G401 (cell line): Measurements from ENCODE around the gene EMX1. TPM values are rescaled to one million over a fixed set of nuclear protein-coding genes. Genes with fewer than 3 reads are reported as not detected.

Source experiments
- DNase-seq: peaks from one replicate; pipeline ENCODE4 v3.0.0-alpha.2; 2015; ENCODE audit warnings: low spot score
- in situ Hi-C: cut with HindIII; loops from 2 replicates; pipeline ENCODE4 v1.10.0; 2016; ENCODE audit warnings: low sequenced_read_pairs, mixed read lengths
- total RNA-seq: library from RNA; depleted of rRNA; stranded (reverse); fragments of >200 nt; shearing (Covaris generic); gene quantifications from 2 replicates; pipeline ENCODE4 v1.2.3, GENCODE V29; 2014

EMX1 gene
- total RNA-seq, 1 experiment from 2014 or later, result not detected

- in situ Hi-C loops, result no loop called here
- peak; percentile 41 for DNase-seq
Observed at GRCh38 chr2:72936660-72937355, 19.5 kb downstream of the EMX1 start.

DNA sequence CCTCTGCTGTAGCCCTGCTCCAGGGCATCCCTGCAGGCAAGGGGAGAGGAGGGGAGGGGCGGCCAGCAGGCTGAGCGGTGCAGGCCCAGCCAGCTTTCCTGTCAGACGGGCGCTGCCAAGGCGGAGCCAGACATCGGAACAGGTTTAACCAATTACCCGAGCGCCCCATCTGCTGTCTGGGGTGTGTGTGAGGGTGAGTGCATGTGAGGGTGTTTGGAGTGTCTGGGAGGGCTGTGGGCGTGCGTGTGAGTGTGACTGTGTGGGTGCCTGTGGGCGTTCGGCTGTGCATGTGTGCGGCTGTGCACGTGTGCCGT is 20.0 kb downstream of the EMX1 start:
- DNase-seq, result no peak
- in situ Hi-C loops, result no loop called here

DNA sequence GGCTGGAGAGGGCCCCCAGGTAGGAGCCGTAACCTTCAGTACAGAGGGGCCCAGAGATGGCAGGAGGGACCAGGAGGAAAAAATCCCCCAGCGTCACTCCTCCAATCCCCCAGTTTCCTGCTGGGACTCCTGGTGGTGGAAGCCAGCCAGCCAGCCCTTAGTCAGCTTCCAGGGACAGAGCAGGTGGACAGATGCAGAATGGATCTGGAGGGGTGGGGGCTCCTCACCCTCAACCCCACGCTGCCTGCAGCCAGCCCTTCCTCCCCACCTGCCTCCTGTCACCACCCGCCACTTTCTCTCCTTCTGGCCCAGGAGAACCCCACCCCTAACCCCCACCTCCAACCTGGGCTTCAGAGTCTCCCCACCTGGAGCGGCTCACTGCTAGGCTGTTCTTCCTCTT is 21.1 kb downstream of the EMX1 start:
- in situ Hi-C loops, result no loop called here
- no peak for DNase-seq

- DNase-seq, result no peak
- in situ Hi-C loops, result no loop called here
Observed at GRCh38 chr2:72940361-72940760, 23.0 kb downstream of the EMX1 start.

- no peak for DNase-seq
- in situ Hi-C loops, result no loop called here
Observed at GRCh38 chr2:72940786-72941185, 23.5 kb downstream of the EMX1 start.

DNA sequence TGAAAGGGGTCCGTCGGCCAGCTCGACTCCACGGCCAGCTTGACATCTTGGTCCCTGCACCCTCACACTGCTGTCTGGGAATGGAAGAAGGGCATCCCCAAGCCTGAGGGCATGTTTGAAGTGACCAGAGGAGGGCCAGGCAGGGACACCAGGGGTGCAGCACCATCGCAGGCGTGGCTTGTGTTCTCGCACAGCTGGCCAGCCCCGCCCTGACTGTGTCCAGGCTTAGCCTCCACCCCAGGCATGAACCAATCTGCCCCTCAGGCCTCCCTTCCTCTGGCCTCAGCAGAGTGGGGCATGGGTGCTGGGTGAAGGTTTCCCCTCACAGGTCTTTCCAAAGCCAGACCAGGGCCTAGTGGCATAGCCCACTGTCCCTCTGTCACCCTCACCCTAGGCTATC is 25.0 kb downstream of the EMX1 start:
- in situ Hi-C loops, result no loop called here

DNA sequence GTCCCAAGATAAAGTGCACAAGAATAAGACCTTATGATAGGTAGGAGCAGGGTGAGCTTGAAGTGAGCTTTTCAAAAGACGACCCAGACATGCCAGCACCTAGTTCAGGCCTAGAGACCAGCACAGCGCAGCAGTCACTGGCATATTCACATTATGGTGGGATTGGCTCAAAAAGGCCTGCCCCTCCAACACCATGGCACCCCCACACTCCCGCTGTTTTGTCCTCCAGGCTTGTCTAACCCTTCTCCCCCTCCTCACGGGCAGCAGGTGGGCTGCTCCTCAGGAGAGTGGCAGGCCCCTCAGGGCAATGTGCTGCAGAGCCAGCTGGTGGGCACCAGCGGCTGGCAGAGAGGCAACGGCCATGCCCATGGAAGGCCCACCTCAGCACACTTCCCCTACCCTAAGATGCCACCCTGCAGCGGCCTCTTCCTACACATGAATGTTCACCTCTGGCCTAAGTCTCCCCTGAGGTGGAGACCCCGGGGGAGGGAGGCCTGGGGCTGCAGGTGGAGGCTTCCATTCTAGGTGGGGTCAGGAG is 25.6 kb downstream of the EMX1 start:
- DNase-seq, result no peak
- in situ Hi-C loops, result no loop called here

More for the DNA sequence above, 25.0 kb downstream of the EMX1 start:
- no peak for DNase-seq

DNA sequence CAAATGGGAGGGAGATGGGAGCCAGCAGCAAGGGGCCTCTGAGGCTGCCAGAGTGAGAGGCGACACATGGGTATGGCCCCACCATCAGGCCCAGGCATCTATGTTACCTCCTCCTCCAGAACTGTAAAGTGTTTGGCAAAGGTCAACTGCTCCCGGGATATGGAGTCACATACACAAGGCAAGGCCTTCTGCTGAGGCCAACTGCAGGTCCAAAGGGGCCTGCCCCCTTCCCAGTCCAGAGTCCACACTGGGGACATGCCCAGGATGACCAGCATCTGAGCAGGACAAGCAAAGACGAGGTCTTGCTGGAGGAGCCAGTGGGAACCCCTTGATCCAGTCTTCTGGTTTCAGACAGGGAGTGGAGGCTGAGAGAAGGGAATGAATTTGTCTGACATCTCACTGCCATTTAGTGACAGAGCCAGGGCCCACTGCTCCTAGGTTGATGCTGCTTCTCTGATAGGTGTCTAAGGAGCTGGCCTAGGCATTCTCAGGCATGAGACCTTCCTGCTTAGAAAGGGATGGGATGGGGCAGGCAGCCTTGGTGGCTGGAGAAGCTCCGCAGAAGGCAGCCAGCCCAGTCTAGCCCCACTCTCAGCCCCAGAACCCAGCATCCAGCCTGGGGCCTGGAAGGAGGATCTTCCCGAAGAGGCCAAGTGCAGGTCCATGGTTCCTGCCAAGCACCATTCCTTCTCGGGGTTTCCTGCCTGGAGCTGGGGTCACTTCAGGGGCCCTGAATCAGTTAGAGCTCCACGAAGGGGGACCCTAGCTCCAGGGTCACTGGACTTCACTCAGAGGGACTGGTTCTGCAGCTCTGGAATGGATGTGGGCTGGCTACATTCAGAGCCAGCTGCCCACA is 26.4 kb downstream of the EMX1 start:
- in situ Hi-C loops, result no loop called here

DNA sequence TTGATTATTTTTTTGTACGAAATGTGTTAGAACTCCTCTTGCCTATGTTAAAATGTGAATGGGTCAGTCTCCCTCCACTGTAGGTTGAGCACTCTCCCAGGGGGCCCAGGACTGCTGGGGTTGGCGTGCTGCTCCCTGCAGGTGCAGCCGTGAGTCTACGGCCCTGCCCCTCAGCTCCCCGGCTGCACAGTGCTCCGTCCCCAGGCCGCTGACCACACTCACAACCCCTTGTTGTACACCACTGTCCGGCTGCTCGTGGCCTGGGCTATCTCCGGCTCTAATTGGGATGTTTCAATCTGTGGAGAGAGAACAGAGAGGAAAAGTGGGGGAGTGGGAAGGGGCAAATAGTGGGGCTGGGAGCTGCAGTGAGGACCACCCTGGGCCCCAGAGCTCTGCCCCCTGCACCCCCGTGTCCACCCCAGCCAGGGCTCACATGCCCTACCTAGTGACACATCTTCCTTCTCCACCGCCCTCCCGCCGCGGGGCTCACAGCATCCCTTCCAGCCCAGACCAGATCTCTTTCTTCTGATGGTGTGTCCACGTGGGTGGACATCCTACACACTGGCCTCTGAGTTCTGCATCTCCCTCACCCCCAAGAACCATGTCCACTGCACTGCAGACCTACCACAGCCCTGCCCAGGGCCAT is 27.6 kb downstream of the EMX1 start:
- in situ Hi-C loops, result no loop called here
- DNase-seq, result no peak

More for the DNA sequence above, 26.4 kb downstream of the EMX1 start:
- DNase-seq, result no peak

GRCh38 chr2:72945450-72946019 is 28.2 kb downstream of the EMX1 start:
- no peak for DNase-seq
- in situ Hi-C loops, result no loop called here

DNA sequence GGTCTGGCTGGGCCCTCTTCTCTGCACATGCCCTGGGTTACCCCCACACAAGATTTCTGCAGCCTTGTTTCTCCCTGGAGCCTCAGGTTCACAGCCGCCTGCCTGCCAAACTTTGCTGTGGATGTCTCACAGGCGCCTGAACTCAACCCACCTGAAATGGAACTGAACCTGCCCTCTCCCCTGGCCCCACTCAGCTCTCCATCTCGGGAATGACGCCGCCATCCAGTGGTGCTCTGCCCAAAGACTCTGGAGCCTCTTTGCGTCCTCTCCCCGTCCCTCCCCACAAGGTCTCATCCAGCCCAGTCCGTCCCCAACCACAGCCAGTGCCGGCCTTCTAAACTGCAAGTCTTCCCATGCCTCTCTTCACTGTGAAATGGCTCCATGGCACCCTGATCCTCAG is 29.1 kb downstream of the EMX1 start:
- no peak for DNase-seq
- in situ Hi-C loops, result no loop called here

DNA sequence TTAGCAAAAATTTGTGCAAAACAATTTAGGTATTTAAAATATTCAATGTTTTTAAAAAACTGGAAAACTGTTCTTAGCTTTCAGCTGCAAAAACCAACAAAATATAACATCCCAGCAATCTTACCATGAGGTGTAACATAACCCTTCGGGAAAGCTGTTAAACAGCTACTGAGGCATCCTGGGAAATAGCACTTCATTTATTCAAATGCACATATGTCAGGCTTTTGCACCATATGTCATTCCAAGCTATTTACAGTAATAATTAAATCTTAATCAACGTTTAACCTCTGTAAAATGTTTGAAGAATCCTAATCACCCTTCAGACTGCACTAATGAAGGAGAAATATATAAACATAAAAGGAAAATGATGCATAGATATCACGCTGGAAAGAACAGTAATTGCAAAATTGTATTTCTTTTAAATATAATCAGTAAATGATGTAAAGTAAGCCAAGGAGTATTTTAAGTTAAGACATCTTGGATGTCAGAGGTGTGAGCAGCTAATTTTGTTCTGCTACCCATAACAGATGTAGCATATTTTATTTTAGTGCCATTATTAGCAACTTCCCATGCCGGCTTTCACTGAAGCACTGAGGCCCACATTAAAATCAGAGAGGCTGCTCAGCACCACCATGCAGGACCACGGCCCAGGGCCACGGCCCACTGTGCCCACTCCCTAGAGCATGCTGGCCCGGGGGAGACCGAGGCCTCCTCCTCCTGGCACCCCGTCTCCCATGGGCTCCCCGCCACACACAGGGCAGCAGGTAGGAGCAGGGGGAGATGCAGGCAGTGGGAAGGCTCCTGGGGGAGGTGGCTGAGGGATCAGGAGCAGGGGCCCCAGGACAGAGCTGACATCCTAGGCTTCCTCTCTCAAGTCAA is 30.9 kb downstream of the EMX1 start:
- no peak for DNase-seq
- in situ Hi-C loops, result no loop called here

DNA sequence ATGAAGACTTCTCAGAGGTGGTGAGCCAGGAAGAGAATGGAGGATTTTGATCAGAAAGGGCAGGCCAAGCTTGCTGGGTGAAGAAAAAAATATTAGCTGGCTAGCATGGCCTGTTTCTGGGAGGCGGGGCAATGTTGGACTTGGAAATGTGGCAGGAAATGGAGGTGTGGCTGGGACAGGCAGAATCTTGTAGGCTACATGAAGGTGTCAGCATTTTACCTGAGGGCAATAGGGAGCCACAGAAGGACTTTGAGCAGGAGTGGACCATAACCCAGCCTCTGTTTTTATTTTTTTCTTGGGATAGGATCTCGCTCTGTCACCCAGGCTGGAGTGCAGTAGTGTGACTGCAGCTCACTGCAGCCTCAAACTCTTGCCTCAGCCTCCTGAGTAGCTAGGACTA is 31.7 kb downstream of the EMX1 start:
- no peak for DNase-seq
- in situ Hi-C loops, result no loop called here

DNA sequence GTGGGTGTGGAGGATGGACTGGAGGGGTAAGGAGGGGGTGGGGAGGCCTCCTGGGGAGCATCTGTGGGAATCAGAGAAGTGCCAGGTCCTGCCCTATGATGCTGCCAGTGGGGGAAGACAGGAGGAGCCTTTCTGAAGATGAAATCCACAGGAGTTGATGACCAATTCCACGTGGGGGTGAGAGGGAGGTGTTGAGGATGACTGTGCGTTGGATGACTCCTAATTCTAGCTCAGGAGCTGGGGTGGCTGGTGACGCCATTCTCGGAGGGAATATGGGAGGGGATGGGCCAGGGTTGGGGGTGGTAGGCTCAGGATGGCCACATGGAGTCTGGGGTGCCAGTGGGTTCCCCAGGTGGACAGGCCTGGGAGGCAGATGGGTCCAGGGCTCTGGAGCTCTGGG is 32.3 kb downstream of the EMX1 start:
- no peak for DNase-seq
- in situ Hi-C loops, result no loop called here

- DNase-seq, result no peak
- in situ Hi-C loops, result no loop called here
Observed at GRCh38 chr2:72950558-72951255, 33.4 kb downstream of the EMX1 start.

GRCh38 chr2:72951303-72952095 is 34.2 kb downstream of the EMX1 start:
- in situ Hi-C loops, result no loop called here
- DNase-seq, result no peak

GRCh38 chr2:72952110-72952823 is 34.9 kb downstream of the EMX1 start:
- in situ Hi-C loops, result no loop called here
- DNase-seq, result no peak
